ENCODE measurements around the gene CIB4.

Gene CIB4

DNA sequence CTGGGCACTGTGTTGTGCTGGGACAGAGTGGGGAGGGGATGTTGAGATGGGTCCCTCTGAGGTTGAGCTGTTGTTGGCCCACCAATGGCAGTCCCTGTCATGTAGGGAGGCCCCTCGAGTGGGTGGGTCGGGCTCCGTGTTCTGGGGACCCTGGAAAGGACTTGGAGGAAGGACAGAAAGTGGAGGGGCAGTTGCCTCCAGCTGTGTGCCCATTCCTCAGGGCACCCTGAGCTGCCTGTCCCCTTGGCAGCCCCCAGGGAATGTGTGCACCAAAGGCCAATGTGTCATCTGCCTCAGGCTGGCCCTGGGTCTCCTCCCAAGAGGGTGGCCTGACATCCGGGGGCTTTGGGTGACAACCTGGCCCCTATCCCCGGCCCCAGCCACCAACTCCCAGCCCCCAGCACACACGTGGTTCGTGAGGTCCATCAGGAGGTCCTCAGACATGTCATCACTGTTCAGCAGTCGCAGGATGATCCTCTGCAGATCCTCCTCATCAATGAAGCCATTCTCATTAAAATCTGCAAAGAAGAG is 57.7 kb downstream of the CIB4 start:
- no peak for DNase-seq (ENCODE audit: low read depth in 4 of 4, low spot score in 1 of 4)

GRCh38 chr2:26582890-26583289 is 58.3 kb downstream of the CIB4 start:
- DNase-seq (ENCODE audit: low read depth in 4 of 4, low spot score in 1 of 4): no peak

DNA sequence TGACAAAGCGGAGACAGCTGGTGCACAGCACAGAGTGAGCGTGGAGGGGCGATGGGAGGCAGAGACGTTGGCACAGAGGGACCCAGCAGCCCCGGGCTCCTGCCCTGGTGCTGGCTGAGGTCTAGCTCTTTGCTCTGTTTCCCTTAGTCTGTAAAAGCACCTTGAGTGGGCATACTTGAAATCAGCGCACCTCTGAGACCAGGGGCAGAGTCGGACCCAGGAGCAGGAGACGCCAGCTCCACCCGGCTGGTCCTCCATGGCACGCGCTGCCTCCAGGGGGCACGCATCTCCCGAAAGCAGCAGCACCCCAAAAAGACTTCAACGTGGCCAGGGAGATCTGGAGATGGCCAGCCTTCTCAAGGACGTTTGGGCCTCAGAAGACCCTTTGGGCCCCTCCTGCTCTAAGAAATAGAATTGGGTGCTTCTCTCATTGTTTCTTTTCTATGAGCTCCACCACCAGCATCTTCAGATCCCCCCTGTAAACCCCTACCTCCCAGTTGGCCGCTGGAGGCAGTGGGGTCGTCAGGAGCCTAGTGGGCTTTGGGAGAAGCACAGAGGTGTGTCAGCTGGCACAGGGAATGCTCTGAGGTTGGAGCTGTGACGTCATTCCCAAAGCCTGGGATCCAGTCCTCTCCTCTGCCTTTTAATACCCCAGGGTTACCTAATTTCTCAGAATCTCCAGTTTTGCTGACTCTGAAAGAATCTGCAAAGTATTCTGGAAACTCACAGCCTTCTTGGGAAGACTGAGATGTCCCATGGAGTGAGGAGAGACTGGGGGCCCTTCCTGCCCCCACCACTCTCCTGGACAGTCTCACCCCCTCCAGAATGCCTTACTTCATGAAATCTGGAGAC is 58.9 kb downstream of the CIB4 start:
- no peak for DNase-seq (ENCODE audit: low read depth in 4 of 4, low spot score in 1 of 4)

DNA sequence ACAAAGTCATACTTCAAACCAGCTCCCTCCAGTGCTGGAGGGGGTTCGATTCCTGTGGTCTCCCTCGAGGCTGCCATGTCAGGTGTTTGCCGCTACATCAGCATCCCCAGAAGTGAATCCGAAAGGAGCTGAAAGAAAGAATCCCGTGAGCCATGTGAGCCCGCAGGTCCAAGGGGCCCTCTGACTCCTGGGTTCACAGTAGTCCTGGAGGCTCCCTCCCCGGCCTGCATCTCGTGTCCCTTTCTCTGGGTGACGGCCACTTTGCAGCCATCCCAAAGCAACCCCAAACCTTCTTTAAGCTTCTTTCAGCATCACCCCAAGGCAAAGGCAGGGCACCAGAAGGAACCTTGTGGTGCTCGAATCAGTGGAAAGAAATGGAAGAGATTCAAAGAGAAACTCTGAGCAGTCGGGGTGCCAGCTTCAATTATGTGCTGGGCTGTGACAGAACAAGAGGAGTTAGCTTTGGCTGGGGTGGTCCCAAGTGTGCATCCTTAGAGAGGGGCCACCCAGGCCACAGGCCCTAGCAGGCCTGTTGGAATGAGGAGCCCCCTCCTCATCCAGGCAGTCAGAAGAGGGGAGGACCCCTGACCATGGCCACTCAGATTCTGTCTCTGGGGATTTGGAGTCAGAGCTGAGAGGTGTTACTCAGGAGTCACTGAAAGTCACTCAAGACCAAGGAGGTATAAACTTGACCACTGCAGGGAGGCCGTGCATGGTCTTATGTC is 59.7 kb downstream of the CIB4 start:
- DNase-seq (ENCODE audit: low read depth in 4 of 4, low spot score in 1 of 4): no peak

GRCh38 chr2:26580751-26581150 is 60.4 kb downstream of the CIB4 start:
- no peak for DNase-seq (ENCODE audit: low read depth in 4 of 4, low spot score in 1 of 4)

- no peak for DNase-seq (ENCODE audit: low read depth in 4 of 4, low spot score in 1 of 4)
Measured at GRCh38 chr2:26580151-26580550, 61.0 kb downstream of the CIB4 start.

- DNase-seq (ENCODE audit: low read depth in 4 of 4, low spot score in 1 of 4): no peak
Measured at GRCh38 chr2:26579723-26580040, 61.5 kb downstream of the CIB4 start.

DNA sequence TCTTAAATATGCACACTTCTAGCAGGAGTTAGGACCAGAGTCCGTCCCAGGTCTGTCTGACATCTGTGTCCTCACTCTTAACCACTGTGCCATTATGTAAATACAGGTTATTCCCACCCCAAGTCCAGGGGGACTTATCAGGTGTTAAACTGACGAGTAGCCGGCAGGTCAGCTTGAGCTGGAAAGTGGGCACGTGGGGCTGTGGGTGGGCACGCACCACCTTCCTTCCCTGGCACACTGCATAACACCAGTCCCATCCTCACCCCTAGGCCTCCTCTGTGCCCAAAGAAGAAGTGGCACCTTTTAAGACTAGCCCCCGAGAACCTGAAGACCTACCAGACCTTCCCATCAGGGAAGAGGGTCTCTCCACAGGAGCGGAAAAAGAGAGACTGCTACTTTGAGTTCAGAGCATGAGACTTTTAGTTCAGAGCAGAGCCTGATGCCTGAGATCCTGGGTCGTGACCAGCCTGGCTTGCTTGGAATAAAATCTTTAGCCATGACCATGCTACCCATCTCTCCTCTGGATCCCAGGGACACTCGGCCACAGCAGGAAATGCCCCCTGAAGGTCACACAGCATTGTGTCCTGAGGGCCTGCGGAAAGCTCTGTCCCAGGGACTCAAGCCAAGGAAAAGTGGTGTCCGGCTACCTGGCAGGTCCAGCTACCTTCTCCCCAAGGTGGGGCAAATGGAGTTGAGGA is 62.0 kb downstream of the CIB4 start:
- no peak for DNase-seq (ENCODE audit: low read depth in 4 of 4, low spot score in 1 of 4)

GRCh38 chr2:26578581-26578980 is 62.6 kb downstream of the CIB4 start:
- DNase-seq (ENCODE audit: low read depth in 4 of 4, low spot score in 1 of 4): no peak

GRCh38 chr2:26578113-26578458 is 63.1 kb downstream of the CIB4 start:
- DNase-seq (ENCODE audit: low read depth in 4 of 4, low spot score in 1 of 4): no peak

DNA sequence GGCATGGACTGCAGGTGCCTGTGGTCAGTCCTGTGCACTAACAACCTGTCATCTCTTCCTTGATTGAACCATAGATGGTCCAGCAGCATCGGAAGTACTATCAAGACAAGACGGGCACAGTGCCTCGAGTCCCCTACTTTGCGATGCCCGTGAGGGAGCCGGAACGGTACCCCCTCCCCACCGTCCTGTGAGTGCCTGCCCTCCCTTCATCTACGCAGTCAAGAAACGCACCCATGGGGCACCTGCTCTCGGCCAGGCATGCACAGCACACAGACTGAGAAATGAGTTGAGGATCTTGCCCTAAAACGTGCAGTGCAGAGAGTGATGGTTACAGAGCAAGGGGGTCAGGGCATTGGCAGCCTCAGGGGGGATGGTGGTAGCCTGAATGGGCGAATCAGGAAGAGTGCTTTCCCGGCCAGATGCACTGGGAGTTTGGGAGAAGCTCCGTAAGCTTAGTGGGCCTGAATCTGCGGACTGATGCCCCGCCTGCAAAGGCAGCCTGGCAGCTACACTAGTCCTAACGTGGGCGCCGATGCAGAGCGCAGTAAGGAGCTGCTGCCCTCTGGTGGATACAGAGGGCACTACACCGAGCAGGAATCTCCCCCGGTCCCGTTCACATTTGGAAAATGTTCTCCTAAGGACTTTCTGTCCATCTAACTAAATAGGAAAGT is 63.6 kb downstream of the CIB4 start:
- DNase-seq (ENCODE audit: low read depth in 4 of 4, low spot score in 1 of 4): peak; percentile 35 to 46 (median 40)

DNA sequence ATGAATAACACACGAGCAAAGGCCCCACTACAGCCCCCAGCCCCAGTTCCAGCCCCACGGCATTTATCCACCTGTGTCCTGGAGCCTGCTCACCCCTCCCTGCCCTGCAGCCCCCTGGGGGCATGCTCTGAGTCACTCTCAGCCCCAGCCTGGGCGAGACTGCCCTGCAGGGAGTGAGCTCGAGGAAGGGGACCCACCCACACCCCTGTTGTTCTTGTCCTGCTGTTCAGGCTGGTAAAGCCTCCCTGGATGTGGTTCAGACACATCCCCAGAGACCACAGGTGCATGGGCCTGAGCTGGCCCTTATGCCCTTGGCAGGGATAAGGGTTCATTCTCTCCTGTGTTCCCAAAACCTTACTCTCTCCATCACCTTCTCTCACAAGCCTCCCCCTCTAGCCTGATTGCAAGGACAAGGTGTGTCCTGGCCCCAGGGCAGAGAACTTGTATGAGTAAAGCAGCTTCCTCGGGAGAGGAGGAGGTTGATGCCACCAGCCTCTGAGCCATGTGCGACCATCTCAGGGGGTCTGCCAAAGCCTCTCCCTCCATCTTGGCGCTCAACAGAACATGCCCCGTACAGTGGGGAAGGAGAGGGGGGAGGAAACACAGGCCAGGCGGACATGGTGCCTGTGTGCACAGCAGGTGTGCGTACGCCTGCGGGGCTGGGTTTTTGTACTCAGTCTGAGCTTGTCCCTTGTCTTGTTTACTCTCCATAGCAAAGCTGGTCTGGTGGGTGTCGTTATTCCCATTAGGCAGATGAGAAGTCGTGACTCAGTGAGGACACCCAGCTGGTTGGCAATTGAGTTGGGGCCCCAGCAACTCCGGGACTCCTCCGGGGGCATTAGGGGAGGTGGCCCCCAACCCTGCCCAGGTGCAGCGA is 64.4 kb downstream of the CIB4 start:
- DNase-seq (ENCODE audit: low read depth in 4 of 4, low spot score in 1 of 4): no peak

DNA sequence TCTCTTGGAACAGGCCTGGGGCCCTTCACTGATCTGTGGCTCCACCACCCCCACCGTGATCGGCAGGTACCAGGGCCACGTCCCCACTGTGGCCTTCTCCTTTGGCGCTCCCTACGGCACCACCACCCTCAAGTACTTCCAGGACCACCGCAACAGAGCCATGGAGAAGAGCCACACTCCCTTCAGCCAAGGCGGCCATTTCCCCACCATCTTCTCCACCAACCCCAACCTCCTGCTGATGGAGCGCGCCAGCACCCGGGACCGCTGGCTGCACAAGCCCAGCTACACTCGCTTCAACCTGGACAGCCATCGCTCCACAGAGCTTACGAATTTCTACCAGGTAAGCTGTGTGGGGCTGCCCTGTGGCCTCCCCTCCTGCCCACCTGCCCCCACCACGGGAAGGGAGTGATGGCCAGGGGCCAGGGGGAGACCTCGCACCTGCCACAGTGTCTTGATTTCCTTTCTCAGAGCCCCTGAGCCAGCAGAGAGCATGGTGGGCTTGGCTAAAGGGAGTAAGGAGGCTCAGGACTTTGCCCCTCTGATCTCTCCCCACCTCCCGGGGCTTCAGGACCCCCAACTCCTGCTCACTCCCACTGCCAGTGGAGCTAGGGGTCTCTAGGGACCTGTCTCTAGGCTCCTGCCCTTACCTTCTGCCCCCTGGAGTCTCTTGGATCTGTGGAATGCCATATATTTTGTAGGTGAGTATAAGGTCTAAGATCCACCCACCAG is 65.2 kb downstream of the CIB4 start:
- no peak for DNase-seq (ENCODE audit: low read depth in 4 of 4, low spot score in 1 of 4)

GRCh38 chr2:26574900-26575560 is 66.1 kb downstream of the CIB4 start:
- DNase-seq (ENCODE audit: low read depth in 4 of 4, low spot score in 1 of 4): no peak

- DNase-seq (ENCODE audit: low read depth in 4 of 4, low spot score in 1 of 4): no peak
Measured at GRCh38 chr2:26574066-26574899, 66.9 kb downstream of the CIB4 start.

DNA sequence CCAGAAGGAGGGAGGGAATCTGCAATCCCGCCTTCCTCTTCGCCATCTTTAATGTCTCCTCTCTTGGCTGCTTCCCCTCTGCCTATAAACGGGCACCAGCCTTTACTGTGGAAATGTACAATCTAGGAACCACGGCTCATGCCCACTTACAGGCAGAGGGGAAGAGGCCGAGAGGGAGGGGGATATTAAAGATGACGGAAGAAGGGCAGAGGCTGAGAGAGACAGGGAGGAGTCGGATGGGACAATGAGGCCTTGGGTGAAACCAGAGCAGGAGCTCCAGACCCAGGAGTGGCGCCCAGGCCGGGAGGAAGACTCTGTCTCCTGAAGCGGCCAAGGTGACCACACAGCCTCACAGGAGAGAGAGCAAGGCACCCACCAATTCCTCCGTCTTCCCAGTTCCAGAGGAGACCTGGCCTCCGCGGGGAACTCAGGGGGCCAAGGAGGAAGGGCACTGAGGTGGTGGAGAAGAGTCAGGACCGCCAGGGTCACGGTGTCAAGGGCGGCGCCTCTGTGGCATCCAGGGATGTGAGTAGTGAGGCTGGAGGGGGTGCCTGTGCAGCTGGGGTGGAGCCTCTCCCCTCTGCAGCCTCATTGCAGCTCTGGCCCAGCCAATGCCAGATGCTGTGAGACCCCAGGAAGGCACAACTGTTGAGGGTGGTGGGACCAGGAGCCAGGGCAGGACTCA is 67.8 kb downstream of the CIB4 start:
- DNase-seq (ENCODE audit: low read depth in 4 of 4, low spot score in 1 of 4): no peak

DNA sequence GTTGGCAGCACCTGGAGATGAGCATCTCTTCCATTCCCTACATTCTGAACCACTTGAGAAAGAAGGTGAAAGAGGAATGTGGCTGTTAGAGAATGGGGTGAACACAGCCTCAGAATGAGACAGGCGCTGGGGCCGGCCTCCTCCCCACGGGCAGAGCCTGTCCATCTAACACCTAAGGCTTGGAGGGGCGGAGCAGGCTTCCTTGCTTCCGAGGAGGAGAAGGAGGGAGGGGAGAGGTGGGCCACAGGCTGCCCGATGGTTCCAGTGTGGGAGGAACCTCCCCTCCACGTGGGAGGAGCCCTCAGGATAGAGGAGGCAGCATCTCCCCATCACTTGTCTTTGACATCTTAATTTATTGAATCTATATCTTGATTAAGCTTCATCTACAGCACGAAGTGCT is 68.6 kb downstream of the CIB4 start:
- no peak for DNase-seq (ENCODE audit: low read depth in 4 of 4, low spot score in 1 of 4)

DNA sequence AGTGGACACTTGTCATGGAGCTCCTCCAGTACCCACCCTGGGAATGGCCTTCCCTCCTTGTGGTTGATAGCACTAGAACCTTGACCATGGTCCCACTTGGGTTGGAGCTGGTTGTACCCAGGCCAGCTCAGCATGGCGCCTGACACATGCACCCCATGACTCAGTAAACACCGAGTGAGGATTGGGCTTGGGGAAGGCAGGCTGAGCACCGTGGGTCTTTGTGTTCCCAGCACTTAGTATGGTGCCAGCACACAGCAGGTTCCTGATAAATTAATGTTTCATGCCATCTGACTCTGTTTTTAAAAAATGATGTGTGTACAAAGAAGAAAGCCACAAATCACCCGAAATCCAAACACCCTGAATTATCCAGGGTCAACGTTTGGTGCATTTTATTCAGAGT is 69.8 kb downstream of the CIB4 start:
- DNase-seq (ENCODE audit: low read depth in 4 of 4, low spot score in 1 of 4): no peak
